ENCODE measurements around the gene GIMAP2.
"Not testable (repeated sequence)": the region's sequence is repeated elsewhere in the genome, so short reads cannot be mapped to it uniquely, and the experiment has no call there.

DNA sequence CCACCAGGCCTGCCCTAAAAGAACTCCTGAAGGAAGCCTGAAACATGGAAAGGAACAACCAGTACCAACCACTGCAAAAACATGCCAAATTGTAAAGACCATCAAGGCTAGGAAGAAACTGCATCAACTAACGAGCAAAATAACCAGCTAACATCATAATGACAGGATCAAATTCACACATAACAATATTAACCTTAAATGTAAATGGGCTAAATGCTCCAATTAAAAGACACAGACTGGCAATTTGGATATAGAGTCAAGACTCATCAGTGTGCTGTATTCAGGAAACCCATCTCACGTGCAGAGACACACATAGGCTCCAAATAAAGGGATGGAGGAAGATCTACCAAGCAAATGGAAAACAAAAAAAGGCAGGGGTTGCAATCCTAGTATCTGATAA, 5.1 kb upstream of the GIMAP2 start:
- TF ChIP-seq, protein P1, sequence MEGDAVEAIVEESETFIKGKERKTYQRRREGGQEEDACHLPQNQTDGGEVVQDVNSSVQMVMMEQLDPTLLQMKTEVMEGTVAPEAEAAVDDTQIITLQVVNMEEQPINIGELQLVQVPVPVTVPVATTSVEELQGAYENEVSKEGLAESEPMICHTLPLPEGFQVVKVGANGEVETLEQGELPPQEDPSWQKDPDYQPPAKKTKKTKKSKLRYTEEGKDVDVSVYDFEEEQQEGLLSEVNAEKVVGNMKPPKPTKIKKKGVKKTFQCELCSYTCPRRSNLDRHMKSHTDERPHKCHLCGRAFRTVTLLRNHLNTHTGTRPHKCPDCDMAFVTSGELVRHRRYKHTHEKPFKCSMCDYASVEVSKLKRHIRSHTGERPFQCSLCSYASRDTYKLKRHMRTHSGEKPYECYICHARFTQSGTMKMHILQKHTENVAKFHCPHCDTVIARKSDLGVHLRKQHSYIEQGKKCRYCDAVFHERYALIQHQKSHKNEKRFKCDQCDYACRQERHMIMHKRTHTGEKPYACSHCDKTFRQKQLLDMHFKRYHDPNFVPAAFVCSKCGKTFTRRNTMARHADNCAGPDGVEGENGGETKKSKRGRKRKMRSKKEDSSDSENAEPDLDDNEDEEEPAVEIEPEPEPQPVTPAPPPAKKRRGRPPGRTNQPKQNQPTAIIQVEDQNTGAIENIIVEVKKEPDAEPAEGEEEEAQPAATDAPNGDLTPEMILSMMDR (IDR thresholded peaks at IDR 0.05), result not testable (repeated sequence)
- TF ChIP-seq POLR2A, POLR2AphosphoS5 (IDR thresholded peaks at IDR 0.05): not testable (repeated sequence)

Measured in prostate gland (tissue), 2 donors.